Measurements from ENCODE around the gene FAM120B. TPM values are rescaled to one million over a fixed set of nuclear protein-coding genes. Genes with fewer than 3 reads are reported as not detected.

Gene FAM120B
- total RNA-seq, 2 donors from 2014 or later, result 25.1 to 28.5 TPM

DNA sequence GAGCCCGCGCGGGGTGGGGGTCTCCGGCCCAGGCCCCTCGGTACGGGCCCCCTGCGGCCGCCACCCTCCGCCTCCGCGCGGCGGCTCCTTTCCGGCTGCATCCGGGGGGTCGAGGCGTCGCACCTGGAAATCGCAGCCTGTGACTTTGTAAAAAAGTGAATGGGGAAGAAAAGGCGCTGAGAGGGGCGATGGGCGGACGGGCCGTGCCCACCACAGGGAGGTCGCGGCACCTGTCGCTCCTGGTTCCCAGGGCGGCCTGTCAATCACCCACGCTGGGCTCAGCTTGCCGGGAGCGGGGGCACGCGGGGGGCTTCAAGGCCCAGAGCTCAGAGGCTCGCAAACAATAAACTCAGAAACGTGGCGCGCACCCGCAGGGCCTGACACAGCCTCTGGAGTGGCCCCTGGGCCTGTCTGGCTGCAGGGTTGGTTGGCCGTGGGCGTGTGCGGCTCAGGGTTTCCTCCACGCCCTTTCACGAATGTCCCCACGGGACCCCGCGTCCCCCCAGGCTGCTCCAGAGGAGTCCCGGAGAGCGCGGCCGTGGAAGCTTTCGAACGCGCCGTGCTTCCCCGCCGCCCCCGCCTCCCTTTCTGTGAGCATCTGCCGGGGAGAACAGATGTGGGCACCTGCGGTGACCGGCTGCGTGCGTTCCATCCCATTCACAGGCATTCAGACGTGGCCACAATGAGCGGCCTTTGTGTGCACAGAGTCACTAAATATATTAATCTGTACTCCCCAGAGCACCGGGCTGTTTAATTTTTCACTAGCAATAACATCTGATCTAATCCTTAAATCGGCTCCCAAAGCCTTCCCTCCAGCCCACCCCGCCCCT is 9.6 kb upstream of the FAM120B start:
- Histone ChIP-seq H3K36me3 (no peaks in the 10 kb centered on the region), H3K27ac (peak overlapping the region; percentile 25), H3K4me1 (peaks cover 7% of the 10 kb centered on the region), H3K27me3 (peaks cover 44% of the 10 kb centered on the region), H3K9ac (ENCODE audit: low read depth in 2 of 2, low read length in 2 of 2) (peak overlapping the region in 1 of 2 donors; percentile 30), H3K4me3 (peak overlapping the region; percentile 45), H3K9me3 (no peaks in the 10 kb centered on the region)
- no peak for DNase-seq
- intact Hi-C loops (cut with DNase I), result no loop called here
- TF ChIP-seq, protein P1, sequence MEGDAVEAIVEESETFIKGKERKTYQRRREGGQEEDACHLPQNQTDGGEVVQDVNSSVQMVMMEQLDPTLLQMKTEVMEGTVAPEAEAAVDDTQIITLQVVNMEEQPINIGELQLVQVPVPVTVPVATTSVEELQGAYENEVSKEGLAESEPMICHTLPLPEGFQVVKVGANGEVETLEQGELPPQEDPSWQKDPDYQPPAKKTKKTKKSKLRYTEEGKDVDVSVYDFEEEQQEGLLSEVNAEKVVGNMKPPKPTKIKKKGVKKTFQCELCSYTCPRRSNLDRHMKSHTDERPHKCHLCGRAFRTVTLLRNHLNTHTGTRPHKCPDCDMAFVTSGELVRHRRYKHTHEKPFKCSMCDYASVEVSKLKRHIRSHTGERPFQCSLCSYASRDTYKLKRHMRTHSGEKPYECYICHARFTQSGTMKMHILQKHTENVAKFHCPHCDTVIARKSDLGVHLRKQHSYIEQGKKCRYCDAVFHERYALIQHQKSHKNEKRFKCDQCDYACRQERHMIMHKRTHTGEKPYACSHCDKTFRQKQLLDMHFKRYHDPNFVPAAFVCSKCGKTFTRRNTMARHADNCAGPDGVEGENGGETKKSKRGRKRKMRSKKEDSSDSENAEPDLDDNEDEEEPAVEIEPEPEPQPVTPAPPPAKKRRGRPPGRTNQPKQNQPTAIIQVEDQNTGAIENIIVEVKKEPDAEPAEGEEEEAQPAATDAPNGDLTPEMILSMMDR (IDR thresholded peaks at IDR 0.05), result no peak

DNA sequence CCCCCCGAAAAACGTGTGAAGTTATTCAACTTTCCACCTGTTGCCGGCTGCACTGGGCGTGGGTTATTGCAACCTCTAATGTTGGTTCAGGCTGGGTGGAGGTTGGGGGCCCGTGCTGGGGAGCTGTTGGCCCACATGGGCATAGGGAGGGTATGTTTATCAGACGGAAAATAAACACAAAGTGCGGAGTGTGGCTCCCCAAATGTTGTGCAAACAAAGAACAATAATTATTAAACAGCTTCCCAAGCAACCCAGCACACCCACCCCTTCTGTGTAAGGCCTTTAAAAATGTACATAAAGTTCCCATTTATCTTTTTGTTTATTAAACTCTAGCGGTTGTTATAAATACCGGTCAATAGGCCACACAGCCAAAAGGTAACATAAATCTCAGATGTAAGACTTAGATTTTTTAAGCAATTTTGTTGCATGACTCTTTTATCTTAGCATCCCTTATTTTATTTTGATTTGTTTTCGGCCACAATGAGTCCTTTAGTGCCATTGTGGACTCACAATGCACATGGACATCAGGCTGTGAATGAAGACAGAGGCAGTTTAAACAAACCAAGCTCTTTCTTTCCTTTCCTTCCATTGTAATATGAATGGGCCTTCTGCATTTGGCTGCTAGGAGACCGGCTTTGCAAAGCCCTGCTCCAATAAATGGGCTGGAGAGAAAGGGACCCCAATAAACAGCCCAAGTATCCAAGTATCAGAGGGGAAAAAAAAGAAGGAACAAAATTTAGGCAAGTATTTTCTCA is 8.8 kb upstream of the FAM120B start:
- H3K9ac ChIP-seq (ENCODE audit: low read depth in 2 of 2, low read length in 2 of 2), result no peak overlapping the region
- TF ChIP-seq, protein P1 (IDR thresholded peaks at IDR 0.05), result no peak
- H3K4me1 ChIP-seq, result peaks cover 4% of the 10 kb centered on the region
- intact Hi-C loops (cut with DNase I), result no loop called here
- no peak overlapping the region for H3K27ac ChIP-seq
- no peaks in the 10 kb centered on the region for H3K9me3 ChIP-seq
- H3K27me3 ChIP-seq, result peaks cover 44% of the 10 kb centered on the region
- H3K4me3 ChIP-seq, result no peak overlapping the region
- no peaks in the 10 kb centered on the region for H3K36me3 ChIP-seq
- DNase-seq, result no peak

DNA sequence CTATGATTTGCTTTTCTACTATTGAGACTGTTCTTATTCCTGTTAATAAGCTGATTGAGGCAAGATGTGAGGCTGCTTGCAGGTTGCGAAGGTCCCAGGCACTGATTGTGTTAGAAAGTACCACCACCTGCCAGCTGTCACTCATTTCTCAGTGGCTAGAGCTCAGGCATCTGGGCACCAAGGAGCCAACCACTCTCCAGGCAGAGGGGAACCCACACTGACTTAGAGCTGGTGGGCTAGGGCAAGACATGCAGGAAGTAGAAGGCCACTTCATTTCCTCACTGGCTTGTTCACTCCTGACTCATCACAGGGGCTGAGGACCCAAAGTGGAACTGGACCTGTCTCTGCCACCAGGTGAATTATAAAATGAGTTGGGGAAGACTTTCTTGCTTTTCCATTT is 7.9 kb upstream of the FAM120B start:
- Histone ChIP-seq H3K4me3 (no peak overlapping the region), H3K27me3 (peaks cover 40% of the 10 kb centered on the region), H3K9ac (ENCODE audit: low read depth in 2 of 2, low read length in 2 of 2) (no peak overlapping the region), H3K36me3 (no peaks in the 10 kb centered on the region), H3K9me3 (no peaks in the 10 kb centered on the region), H3K4me1 (peaks cover 4% of the 10 kb centered on the region), H3K27ac (no peak overlapping the region)
- TF ChIP-seq, protein P1 (IDR thresholded peaks at IDR 0.05), result no peak
- DNase-seq, result no peak
- intact Hi-C loops (cut with DNase I), result no loop called here

DNA sequence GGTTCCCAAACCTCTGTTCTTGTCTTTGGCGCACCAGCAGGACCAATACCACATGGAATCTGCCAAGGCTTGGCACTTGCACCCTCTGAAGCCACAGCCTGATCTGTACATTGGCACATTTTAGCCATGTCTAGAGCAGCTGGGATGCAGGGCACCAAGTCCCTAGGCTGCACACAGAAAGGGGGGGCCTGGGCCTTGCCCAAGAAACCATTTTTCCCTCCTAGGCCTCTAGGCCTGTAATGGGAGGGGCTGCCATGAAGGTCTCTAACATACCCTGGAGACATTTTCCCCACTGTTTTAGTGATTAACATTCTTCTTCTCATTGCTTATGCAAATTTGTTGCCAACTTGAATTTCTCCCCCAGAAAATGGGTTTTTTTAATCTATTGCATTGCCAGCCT is 5.4 kb upstream of the FAM120B start:
- intact Hi-C loops (cut with DNase I), result no loop called here
- no peak for DNase-seq
- TF ChIP-seq, protein P1 (IDR thresholded peaks at IDR 0.05), result no peak
- H3K9me3 ChIP-seq, result no peaks in the 10 kb centered on the region
- H3K27ac ChIP-seq, result no peak overlapping the region
- H3K4me3 ChIP-seq, result no peak overlapping the region
- no peaks in the 10 kb centered on the region for H3K36me3 ChIP-seq
- no peak overlapping the region for H3K9ac ChIP-seq (ENCODE audit: low read depth in 2 of 2, low read length in 2 of 2)
- peaks cover 17% of the 10 kb centered on the region for H3K27me3 ChIP-seq
- H3K4me1 ChIP-seq, result peaks cover under 1% of the 10 kb centered on the region

DNA sequence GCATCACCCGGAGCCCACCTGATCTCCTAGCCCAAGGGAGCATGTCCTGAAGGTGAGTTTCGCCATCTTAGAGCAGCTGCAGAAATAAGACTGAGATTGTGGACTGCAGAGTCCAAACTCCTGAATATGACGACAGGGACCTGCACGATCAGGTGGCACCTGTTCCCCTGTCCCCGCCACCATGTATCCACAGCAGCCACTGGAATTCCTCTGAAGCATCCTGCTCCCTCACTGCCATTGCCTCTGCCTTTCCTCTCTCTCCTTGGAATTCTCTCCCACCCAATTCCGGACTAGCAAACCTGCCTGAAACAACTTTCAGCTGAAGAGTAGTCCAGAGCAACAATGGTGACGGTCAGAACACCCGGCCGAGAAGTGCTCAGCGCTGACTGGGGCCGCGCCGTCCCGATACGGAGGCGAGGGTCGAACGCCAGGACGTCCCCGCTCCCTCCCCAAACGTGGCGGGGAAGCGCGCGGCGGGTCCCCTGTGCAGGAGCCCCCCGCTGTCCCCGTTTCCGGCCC is 694 bp upstream of the FAM120B start:
- H3K9me3 ChIP-seq, result no peaks in the 10 kb centered on the region
- TF ChIP-seq, protein P1 (IDR thresholded peaks at IDR 0.05), result no peak
- DNase-seq, result no peak
- no peaks in the 10 kb centered on the region for H3K4me1 ChIP-seq
- peak overlapping the region; percentile 64 to 73 for H3K9ac ChIP-seq (ENCODE audit: low read depth in 2 of 2, low read length in 2 of 2)
- H3K27me3 ChIP-seq, result no peaks in the 10 kb centered on the region
- peak overlapping the region; percentile 82 for H3K4me3 ChIP-seq
- peak overlapping the region; percentile 32 for H3K27ac ChIP-seq
- no peaks in the 10 kb centered on the region for H3K36me3 ChIP-seq
- intact Hi-C loops (cut with DNase I), result no loop called here
